PFSK-1 (cell line): ENCODE results near the gene PIM3.

Experiments used
- POLR2AphosphoS5 ChIP-seq: IDR thresholded peaks from 2 replicates; pipeline ENCODE4 v1.6.1; 2012; ENCODE audit warnings: low read depth, mild to moderate bottlenecking, control low read depth, low read length, moderate library complexity
- TF ChIP-seq, protein P1 (sequence below), 2 experiments: IDR thresholded peaks; 2 replicates each; pipeline versions ENCODE4 v1.6.1 to v1.8.0; 2011 to 2012; ENCODE audit warnings: low read depth in 2 of 2, low read length in 2 of 2, control low read depth in 1 of 2, inconsistent platforms in 1 of 2, mild to moderate bottlenecking in 1 of 2, moderate library complexity in 1 of 2; ENCODE audit not compliant: insufficient read depth in 1 of 2

DNA sequence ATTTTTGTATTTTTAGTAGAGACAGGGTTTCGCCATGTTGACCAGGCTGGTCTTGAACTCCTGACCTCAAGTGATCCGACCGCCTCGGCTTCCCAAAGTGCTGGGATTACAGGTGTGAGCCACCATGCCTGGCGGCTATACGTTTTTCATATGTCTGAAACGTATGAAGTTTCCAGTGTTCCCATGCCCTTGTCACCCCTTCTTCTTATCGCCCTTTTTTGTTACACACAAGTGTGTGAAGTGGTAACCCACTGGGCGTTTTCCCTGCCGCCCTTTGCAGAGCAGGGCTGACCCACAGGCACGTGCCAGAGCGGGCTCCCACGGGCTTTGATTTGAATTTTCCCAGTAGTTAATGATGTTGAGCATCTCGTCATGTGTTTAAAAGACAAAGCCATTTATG lies 17.0 kb downstream of the PIM3 start:
- TF ChIP-seq, protein P1, sequence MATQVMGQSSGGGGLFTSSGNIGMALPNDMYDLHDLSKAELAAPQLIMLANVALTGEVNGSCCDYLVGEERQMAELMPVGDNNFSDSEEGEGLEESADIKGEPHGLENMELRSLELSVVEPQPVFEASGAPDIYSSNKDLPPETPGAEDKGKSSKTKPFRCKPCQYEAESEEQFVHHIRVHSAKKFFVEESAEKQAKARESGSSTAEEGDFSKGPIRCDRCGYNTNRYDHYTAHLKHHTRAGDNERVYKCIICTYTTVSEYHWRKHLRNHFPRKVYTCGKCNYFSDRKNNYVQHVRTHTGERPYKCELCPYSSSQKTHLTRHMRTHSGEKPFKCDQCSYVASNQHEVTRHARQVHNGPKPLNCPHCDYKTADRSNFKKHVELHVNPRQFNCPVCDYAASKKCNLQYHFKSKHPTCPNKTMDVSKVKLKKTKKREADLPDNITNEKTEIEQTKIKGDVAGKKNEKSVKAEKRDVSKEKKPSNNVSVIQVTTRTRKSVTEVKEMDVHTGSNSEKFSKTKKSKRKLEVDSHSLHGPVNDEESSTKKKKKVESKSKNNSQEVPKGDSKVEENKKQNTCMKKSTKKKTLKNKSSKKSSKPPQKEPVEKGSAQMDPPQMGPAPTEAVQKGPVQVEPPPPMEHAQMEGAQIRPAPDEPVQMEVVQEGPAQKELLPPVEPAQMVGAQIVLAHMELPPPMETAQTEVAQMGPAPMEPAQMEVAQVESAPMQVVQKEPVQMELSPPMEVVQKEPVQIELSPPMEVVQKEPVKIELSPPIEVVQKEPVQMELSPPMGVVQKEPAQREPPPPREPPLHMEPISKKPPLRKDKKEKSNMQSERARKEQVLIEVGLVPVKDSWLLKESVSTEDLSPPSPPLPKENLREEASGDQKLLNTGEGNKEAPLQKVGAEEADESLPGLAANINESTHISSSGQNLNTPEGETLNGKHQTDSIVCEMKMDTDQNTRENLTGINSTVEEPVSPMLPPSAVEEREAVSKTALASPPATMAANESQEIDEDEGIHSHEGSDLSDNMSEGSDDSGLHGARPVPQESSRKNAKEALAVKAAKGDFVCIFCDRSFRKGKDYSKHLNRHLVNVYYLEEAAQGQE (IDR thresholded peaks at IDR 0.05; ENCODE audit: insufficient read depth in 1 of 2, low read depth in 2 of 2, low read length in 2 of 2) = no peak
- no peak for TF ChIP-seq POLR2AphosphoS5
